Measurements from ENCODE around the gene DYNC1I1.

Gene DYNC1I1

DNA sequence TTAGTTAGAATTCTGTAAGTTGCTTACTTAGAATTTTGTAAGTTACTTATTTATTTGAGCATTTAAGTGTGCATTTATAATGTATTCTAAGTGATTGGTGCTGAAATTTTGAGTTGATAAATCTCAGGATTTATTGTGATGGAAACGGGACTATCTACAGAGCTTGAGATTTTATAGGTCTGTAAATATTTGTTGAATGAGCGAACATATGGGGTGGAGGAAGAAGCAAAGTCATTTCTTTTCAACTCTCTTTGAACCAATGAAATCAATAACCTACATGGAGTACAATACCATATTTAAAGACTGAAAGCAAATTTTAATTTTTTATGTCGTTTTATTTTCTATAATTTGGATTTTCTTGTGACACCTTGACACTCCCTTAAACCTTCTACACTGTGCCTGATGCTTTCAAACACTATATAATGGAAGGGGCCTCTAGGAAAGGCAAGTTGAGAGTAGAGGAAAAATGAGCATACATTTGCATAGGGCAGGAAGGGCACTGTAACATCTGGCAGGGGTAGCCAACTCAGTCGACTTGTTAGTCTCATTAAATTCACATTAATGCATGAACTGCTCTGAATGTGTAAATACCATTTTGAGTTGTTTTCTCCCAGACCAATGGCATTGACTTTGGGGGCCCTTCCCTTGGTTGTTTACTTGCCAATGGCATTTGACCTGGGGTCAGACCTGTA, 204.2 kb downstream of the DYNC1I1 start:
- DNase-seq, result no peak

DNA sequence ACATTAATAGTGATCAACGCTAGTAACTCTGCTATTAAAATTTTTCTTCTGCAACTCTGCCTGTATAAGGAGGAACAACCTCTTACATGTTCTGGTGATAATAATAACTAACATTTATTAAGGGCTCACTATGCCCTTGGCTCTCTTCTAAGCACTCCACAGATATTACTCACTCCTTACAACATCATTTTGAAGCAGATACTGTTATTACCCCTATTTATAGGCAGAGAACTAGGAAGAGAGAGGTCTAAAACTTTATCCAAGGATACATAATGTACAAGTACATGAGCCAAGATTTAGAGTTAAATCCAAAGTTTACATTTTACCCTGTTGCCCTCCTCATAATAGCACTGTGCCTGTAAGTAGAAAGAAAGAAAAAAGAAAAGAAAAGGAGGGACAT, 205.6 kb downstream of the DYNC1I1 start:
- no peak for DNase-seq

DNA sequence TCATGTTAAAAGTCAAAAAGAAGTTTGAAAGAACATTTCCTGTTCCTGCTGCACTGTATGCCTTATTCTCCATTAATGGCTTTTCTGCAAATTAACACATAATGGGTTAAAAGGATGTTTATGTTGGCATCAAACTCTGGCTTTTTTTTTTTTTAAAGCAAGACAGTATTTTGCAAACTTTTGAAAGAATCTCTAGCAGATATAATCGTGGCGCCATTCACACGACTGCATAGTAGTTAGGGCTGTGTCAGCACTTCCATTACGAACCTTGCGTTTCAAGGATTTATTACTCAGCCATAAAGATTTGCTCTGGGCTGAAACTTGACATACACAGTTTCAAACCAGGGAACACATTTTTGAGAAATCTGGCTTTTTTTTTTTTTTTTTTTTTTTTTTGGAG, 207.8 kb downstream of the DYNC1I1 start:
- DNase-seq, result no peak

DNA sequence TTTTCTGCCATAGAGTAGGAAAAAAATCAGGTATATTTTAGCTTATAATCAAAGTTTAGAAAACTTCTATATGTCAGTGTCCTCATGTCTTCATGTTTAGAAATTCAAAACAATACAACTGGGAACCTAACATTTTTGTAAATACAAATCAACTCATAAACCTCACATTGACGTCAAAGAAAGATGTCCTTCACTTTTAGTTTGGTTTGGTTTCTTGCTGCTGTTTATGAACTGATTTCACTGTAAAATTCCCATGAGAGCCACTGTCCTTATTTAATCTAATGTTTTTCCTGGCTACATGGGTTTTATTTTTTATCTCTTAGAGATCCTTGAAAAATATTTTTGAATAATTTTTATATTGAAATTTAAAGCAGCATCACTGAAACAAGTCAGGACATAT, 208.4 kb downstream of the DYNC1I1 start:
- DNase-seq, result no peak

DNA sequence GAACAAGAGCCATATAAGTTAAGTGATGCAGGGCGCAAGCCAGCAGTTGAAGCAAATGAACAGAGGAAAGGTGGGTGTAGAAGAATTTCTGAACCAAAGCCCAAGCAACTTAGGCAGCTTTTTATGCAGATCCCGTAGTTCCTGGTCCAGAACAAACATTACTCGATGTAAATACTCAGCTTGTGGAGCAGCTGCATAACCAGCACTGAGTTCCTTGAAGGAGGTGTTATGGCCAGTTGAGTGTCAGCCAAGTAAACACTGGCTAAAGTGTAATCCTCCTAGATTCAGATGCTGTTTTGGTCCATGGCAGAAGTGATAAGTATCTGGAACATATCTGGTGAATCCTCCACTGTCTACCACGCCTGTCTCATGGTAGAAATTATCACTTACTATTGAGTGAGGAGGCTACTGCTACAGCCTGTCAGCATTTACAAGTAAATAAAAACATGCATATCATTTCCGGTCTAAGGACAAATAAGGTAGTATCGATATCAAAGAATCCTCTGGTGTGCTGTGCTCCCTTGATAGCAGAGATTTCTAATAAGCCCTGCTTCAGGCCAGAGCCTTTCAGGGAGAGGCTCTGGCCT, 213.9 kb downstream of the DYNC1I1 start:
- DNase-seq, result no peak

DNA sequence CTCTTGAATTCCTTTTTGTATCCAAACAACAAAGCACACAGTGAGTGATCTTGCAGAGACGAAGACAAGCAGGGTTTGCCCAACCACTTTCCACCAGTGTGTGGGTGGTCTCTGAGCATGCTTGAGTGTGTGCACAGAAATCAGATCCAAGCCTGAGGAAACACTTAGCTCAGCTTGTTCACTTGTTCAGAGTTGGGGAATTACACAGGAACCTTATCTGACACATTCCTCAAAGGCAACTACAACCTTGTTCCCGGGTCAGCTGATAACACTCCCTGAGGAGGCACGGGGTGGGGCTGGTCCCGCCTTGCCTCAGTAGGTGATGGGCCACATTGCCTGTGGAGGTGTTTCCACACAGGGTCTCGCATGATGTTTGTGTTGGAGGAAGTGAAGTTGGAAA, 216.9 kb downstream of the DYNC1I1 start:
- DNase-seq, result no peak

DNA sequence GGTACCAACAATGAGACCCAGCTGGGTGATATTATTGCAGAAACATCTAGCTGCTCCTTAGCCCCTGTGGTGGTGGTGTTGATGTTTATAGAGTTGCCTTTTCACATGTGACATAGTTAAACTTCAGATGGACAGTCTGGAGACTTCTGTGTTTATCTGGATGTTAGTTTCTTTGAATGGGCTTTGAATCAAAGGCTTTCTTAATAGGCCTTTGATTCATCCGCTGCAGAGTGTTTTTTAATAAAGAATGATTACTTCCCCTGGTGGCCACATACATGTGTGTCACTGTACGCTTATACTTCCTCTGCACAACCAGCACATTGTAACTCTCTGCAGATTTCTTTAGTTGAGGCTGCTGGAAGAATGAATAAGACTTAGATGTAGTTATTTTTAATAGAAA, 221.0 kb downstream of the DYNC1I1 start:
- DNase-seq, result no peak

DNA sequence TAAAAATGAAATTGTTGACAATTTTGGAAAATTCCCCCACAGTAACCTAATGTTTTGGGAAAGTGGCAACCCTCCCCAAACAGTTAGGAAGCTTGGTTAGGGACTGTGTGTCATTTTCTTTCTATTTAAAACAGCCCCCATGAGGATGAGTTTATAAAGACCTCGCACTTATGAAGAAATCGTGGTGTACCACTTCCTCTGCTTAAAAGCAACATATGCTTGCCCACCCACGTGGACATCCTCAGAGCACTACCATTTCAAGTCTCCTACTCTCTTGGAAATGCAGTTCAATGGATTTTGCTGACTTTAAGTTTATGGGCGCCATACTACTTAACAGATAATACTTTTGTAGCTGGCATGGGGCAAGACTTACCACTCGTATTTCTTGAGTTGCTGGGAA, 223.8 kb downstream of the DYNC1I1 start:
- no peak for DNase-seq

DNA sequence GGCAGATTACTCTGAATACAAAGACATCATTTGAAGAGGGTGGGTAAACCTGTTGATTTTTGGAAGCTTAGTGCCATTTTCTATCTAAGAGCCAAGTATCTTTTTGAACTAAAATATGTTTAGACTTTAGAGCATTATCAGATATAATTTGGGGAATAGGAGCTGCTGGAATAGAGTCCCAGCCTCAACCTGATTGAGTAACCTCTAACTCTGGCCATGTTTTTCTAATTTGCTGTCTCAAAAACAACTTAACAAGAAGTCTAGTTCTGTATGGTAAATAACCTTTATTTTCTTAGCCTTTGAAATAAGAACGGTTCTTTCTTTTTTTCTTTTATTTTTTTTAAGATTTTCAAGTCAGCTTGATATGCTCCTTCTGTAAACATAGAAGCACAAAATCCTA, 224.5 kb downstream of the DYNC1I1 start:
- DNase-seq, result no peak

DNA sequence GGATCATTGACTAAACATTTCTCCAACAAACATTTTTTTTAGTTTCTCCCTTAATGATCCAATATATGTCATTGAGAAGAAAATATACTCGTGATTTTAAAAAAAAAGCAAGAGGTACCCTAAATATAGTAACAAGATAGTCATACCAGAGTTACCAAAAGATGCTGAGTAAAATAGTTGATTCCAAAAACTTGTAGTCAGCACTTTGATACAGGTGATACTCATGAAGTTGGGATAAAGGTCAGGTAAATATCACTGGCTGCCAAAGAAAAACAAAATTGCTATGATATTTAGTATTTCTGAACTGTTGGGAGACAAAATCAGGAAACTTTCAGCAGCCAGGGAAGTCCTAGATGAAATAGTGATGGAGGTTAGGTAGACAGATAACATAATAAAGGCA, 225.3 kb downstream of the DYNC1I1 start:
- DNase-seq, result no peak

DNA sequence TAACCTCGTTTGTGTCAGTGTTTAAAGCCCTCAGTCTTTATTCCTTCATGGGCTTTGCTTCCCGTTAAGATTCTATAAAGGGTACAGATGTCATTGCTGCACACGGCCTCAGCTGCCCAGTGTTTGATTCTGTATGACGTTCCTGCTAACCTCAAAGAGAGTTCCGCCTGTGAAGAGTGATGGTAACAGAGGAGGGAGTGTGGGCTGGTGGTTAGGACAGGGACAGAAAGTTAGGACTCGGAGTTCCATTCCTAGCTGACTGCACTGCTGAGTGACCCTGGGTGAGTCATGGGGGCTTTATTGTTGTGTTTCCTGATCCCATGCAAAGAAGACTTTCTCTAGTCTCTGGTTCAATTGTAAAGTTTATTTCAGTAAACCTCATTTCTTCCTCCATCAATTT, 227.1 kb downstream of the DYNC1I1 start:
- no peak for DNase-seq

DNA sequence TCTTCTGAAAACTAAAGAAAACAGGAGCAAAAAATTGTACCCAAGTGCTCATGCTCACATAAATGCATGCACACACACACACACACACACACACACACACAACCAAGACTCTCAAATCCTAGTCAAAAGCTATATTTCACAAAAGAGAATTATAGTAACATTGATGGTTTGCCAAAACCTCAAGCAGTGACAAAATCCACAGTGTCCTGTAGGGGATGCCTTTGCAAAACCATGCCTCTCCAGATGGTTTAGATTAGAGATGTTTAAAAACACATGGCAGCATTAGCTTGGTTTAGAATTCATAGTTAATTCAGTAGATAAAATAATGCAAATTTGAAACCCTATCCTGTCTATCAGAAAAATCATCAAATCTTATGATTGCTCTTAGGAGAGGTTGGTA, 232.2 kb downstream of the DYNC1I1 start:
- no peak for DNase-seq

DNA sequence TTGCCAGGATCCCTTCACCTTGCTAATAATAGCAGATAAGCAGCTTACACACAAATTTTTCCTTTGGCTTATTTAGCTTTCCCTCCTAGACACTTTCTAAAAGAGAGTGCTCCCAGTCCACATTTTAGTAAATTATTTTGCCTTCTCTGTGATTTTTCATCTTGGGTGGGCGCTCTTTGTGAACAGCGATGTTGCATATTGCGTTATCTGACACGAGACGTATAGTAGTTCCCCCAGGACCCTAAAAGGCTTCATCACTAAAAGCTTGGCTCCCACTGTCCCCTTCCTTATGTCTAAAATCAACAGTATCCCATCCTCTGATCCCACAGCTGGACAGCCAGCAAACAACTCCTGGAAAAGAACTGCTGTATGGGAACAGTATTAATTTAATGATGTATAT, 232.9 kb downstream of the DYNC1I1 start:
- DNase-seq, result no peak

DNA sequence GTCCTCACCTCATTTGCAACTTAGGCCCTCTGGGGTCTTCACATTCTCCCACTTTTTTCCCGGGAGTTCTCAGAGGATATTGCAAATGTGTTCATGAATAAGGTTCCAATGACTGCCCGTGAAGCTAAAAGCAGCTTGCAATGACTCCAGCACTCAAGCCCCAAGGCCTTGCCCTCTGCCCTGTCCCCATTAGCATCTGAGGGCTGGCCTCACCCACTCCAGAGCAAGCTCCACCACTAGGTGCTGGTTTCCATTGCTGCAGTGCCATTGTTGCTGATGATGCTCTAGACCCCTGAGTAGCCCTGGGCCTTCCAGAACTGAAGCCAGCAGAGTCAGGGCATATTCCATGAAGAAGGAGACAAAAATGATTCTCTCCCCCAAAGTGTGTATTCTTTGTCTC, 236.8 kb downstream of the DYNC1I1 start:
- DNase-seq, result no peak

DNA sequence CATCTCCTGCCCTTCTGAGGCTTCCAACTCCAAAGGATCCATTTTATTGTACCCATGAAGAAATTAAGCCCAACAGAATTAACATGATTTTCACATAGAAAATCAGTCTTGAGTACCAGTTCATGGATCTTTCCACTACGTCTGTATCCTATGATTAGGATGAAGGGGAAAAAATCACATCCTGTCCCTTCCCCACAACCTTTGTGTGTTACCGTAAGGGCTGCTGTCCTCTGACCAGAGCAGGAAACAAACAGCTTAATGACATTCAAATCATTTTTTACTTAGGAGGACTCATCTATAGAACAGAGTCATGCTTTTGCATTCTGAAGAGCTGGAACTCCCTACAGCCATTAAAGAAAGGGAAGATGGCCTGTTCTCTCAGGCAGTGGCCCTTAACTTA, 241.5 kb downstream of the DYNC1I1 start:
- no peak for DNase-seq

DNA sequence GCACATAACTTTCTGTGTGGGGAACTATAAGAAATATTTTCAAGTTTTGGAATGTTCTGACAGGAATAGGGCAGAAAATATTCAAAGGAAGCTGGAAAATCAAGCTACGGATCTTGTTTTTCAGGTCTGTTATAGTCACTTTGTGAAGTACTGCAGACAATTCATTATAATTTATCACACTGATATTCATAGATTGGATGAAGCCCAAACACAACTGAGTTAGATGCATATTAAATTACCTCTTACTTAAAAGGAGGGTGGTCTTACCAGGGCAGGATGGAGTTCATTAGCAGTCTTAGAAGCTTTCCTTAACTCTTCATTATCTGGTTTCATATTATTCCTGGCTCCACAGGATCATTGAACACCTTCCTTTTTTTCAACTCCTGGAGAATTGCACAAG, 242.3 kb downstream of the DYNC1I1 start:
- DNase-seq, result no peak

DNA sequence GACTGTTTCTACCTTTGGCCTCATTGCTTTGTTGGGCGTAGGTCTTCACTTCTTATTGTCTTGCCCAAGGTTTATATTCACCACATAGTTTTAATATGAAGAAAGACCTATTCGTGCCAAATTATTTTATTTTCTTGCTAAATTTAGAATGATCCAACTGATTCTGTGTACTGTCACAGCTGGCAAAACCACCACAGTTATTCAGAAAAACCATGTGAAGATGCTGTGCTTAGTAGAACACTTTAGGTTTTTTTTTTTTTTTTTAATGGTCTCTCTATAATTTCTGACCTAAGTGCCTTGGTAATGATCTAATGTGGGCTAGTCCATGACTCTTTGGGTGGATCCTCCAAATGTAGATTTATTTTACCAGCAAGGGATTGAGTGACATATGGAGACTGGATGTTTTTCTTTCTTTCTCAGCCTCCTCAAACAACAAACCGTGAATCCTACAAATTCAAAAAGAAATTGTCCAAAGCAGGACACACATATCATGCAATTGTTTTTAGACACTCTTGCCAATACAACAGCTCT, 243.8 kb downstream of the DYNC1I1 start:
- DNase-seq, result no peak

DNA sequence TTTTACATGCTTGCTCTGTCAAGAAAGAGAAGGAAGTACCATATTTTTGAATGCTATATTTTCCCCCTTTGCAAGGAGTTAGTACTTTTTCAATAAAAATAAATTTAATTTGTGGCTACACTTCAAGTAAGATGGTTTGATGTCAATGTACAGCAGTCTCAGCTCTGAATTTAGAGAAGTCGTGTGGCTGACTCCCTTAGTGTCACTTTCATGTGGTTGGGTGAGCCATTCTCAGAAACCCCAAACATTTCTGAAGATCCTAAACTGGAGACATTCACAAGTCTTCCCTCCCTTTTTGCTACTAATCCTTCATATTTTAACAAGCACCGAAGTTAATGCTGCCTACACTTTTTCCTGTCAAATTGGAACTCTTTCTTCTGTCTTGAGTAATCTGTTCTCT, 244.4 kb downstream of the DYNC1I1 start:
- no peak for DNase-seq

DNA sequence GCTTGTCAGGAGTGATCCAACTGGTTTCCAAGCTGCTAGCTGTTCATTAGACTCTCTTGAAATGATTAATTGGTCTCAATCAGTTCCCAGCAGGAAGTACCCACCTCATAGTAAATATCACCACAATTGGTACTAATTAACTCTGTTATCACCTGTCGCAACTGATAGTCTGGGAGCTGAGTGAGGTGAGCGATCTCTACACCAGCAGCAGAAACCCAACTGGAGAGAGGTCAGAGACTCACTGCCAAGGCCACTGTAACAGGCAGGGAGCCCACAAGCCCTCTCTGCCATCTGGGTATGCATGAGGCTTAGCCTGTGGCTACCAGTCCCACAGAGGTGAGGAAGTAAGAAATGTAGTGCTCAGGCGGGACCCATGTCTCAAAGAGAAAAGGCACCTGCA, 245.5 kb downstream of the DYNC1I1 start:
- no peak for DNase-seq

DNA sequence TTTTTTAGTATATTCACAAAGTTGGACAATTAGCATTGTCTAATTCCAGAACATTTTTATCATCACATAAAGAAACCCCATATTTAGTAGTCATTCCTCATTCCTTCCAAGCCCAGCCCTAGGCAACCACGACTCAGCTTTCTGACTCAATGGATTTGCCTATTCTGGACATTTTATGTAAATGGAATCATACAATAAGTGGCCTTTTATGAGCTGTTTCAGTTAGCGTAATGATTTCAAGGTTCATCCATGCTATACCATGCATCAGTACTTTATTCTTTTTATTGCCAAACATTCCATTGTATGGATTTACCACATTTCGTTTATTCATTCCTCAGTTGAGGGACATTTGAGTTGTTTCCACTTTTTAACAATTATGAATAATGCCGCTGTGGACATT, 249.2 kb downstream of the DYNC1I1 start:
- DNase-seq, result no peak

DNA sequence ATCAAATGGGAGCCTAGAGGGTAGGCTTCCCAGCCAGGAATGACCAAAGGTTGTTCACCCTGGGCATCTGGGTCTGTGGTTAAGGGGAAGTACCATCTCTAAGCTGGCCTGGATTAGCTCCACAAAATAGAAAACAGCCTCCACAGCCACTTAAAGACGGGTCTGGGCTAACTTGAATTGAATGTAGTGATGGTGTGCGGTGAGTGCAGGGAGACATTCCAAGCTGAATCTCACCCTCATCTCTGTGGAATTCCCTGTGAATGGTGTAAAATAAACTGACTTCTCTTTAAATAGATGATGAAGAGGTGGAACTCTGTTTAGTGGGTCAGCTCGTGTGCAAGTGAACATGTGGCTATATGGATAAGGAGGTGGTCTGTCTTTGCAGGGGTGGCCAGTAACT, 251.0 kb downstream of the DYNC1I1 start:
- no peak for DNase-seq

DNA sequence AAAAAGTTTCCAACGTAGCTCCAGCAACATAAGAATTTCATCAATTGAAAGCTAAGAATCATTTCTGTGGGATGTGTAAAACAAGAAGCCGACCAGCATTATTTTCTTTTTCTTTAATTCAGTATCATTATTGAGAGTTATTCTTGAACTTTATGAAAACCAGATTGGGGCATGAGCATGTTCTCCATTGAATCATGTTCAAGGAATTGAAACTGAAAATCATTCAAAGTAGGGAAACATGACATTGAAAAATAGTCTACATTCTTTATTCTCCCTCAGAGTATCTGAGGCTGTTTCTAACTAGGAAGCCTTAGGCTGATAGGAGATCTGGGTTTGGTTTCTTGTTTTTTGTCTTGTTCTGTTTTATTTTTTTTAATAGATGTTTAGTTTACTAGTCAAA, 253.7 kb downstream of the DYNC1I1 start:
- DNase-seq, result no peak

DNA sequence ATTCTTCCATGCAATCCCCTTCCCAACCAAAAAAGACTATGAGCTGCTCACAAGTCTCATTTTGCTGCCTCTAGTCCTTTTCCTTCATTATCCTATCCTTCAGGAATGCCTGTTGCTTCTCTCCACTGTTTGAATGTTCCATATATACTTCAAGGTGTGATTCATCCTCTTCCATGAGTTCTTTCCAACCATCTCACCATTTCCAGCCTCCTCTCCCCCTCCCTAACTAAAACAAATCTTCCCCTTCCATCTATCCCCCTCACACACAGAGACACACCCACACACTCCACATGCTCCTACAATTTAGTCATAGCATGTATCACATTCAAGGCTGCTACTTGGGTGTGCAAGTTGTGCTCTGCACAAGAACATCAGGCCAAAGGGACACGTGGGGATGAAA, 254.3 kb downstream of the DYNC1I1 start:
- no peak for DNase-seq

DNA sequence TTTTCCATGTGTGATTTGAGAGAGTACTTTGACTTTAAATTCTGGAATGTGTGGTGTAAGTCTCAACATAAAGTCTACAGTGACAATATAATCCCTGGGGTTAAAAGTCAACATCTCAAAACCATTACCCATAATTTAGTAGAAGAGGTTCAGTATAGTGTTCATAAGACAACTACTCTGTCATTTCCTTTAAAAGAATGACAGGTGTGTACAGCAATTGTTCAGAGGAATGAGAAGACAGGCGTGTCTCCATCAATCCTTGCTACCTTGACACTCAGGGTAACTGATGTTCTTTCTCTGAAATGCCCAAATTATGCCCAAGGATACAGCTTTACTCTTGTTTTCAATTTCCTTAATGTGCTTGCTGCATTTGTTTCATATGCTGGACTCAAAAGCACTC, 256.4 kb downstream of the DYNC1I1 start:
- no peak for DNase-seq

DNA sequence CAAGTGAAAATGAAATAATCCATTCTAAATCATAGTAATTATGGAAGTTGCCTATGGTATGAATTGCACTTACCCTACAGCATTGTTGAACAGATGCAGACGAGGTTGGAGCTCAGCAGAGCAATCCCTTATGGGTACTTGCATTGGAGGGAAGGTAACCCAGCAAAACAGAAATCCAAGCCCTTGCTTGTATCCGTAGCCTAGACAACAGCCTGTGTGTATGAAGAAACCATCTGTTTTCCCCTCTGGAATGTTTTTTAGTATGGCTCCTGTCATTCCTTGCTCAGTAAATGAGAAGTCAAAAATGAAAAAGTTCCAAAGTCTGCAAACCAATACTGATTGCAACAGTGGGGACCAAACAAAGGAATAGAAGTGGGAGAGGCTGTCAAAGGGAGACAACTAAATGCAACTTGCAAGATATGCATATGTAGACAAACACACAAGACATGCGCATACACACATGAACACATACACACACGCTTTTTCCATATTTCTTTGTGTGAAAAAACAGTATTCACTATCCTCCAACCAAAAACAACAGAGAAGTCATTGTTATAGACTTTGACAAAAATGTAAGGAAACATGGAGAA, 260.8 kb downstream of the DYNC1I1 start:
- DNase-seq, result no peak

Data from CD4-positive, alpha-beta T cell treated with Interleukin-10 for 1 hour (primary cell).